Activated CD4-positive, alpha-beta memory T cell treated with anti-CD3 and anti-CD28 coated beads, Interleukin-2, amount 10 ng/mL, durations not matched to agents 7 days and 5 days (primary cell): ENCODE measurements around the gene GABRA5. TPM values are rescaled to one million over a fixed set of nuclear protein-coding genes. Genes with fewer than 3 reads are reported as not detected.

Experiments used
- CTCF ChIA-PET: fragments of 350-600 bp; sonication (Branson Sonifier 250); formaldehyde crosslinking; loops from one replicate; lab custom pipeline; 2021; ENCODE audit warnings: antibody characterized with exemption, inconsistent platforms; lab: Charles Lee
- POLR2A ChIA-PET: fragments of 350-600 bp; sonication (Branson Sonifier 250); formaldehyde crosslinking; loops from one replicate; lab custom pipeline; 2021; ENCODE audit warnings: antibody characterized with exemption; lab: Charles Lee
- DNase-seq: peaks from one replicate; pipeline ENCODE4 v3.0.0-alpha.2; 2020
- H3K27ac Mint-ChIP-seq: one replicate; pipeline ENCODE4 v1.8.0; 2021; ENCODE audit warnings: mild to moderate bottlenecking, mixed read lengths
- H3K27me3 Mint-ChIP-seq: one replicate; pipeline ENCODE4 v1.8.0; 2021; ENCODE audit warnings: mixed read lengths
- H3K36me3 Mint-ChIP-seq: one replicate; pipeline ENCODE4 v1.8.0; 2021; ENCODE audit warnings: low read depth, mixed read lengths
- H3K4me1 Mint-ChIP-seq: one replicate; pipeline ENCODE4 v1.8.0; 2021; ENCODE audit warnings: mixed read lengths
- H3K4me3 Mint-ChIP-seq: one replicate; pipeline ENCODE4 v1.8.0; 2021; ENCODE audit warnings: mild to moderate bottlenecking, mixed read lengths
- H3K9me3 Mint-ChIP-seq: one replicate; pipeline ENCODE4 v1.8.0; 2021; ENCODE audit warnings: mixed read lengths
- total RNA-seq, 2 experiments: library from RNA; stranded (reverse); gene quantifications; one replicate each; pipeline ENCODE4 v1.2.3, GENCODE V29; 2021

Gene GABRA5
- total RNA-seq, 2 experiments from 2014 or later = not detected

DNA sequence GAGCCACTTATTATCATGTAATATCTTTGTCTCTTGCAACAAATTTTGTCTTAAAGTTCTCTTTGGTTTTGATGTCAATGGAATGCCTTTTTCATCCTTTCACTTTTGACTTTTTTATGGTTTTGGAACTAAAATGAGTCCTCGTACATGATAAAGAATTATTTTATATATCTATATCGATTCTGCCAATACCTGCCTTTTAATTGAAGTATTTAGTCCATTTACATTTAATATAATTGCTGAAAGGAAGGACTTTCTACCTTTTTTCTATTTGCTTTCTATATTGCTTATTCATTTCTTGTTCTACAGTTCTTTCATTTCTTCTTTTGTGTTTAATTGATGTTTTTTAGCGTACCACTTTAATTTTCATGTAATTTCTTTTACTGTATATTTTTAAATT lies 32.8 kb downstream of the GABRA5 start:
- no peaks in the 10 kb centered on the region for H3K36me3 Mint-ChIP-seq
- H3K9me3 Mint-ChIP-seq = peaks cover 8% of the 10 kb centered on the region
- H3K4me1 Mint-ChIP-seq = no peaks in the 10 kb centered on the region
- no peak overlapping the region for H3K27ac Mint-ChIP-seq
- POLR2A ChIA-PET = no interaction called here
- no peak for DNase-seq
- CTCF ChIA-PET = no interaction called here
- no peak overlapping the region for H3K4me3 Mint-ChIP-seq
- no peaks in the 10 kb centered on the region for H3K27me3 Mint-ChIP-seq

DNA sequence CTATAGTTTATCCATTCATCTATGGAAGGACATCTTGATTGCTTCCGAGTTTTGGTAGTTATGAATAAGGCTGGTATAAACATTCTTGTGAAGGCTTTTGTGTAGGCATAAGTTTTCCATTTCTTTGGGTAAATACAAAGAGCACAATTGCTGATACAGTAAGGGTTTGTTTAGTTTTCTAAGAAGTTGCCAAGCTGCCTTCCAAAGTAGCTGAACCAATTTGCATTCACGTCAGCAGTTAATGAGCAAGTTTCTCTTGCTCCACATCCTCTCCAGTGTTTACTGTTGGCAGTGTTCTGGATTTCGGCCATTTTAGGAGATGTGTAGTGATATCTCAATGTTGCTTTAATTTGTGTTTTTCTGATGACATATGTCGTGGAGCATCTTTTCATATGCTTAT lies 34.2 kb downstream of the GABRA5 start:
- CTCF ChIA-PET = no interaction called here
- Mint-ChIP-seq H3K4me1 (no peaks in the 10 kb centered on the region), H3K9me3 (peaks cover 12% of the 10 kb centered on the region), H3K36me3 (no peaks in the 10 kb centered on the region), H3K4me3 (no peak overlapping the region), H3K27ac (no peak overlapping the region), H3K27me3 (no peaks in the 10 kb centered on the region)
- no peak for DNase-seq
- POLR2A ChIA-PET = no interaction called here

DNA sequence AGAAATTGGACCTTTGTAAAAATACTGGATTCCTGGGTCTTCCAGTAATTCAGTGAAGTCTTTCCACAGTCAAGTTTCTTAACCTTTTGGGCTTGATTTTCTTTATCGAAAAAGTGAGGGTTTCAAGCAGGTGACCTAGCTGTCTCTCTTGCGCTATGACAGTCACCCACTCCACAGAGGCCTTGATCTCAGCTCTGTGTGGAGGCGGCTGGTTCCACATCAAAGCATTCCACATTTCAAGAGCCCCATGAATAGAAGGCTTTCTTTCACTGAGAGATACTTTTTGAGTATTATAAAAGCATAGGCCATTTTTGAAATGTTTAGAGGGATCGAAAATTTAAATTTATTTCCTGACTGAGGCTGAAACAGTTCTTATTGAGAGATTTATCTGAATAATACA lies 43.9 kb downstream of the GABRA5 start:
- Mint-ChIP-seq H3K4me3 (no peak overlapping the region), H3K4me1 (no peaks in the 10 kb centered on the region), H3K27me3 (no peaks in the 10 kb centered on the region), H3K9me3 (peaks cover 26% of the 10 kb centered on the region), H3K36me3 (no peaks in the 10 kb centered on the region), H3K27ac (no peak overlapping the region)
- ChIA-PET POLR2A (no interaction called here), CTCF (no interaction called here)
- DNase-seq = no peak

DNA sequence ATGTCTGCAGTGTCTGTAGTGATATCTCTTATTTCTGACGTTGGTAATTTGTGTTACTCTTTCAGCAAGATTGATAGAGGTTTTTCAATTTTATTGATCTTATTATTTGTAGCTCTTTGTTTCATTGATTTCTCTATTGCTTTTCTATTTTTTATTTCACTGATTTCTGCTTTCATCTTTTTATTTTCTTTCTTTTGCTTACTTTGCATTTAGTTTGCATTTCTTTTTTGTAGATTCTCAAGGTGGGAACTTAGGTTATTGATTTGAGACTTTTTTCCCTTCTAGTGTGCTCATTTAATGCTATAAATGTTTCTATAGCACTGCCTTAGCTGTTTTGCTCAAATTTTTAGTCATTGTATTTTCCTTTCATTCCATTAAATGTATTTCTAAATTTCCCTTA lies 54.6 kb downstream of the GABRA5 start:
- no peaks in the 10 kb centered on the region for H3K4me1 Mint-ChIP-seq
- ChIA-PET CTCF (no interaction called here), POLR2A (no interaction called here)
- DNase-seq = no peak
- H3K36me3 Mint-ChIP-seq = no peaks in the 10 kb centered on the region
- H3K27me3 Mint-ChIP-seq = no peaks in the 10 kb centered on the region
- H3K27ac Mint-ChIP-seq = no peak overlapping the region
- H3K4me3 Mint-ChIP-seq = no peak overlapping the region
- H3K9me3 Mint-ChIP-seq = peaks cover 5% of the 10 kb centered on the region

DNA sequence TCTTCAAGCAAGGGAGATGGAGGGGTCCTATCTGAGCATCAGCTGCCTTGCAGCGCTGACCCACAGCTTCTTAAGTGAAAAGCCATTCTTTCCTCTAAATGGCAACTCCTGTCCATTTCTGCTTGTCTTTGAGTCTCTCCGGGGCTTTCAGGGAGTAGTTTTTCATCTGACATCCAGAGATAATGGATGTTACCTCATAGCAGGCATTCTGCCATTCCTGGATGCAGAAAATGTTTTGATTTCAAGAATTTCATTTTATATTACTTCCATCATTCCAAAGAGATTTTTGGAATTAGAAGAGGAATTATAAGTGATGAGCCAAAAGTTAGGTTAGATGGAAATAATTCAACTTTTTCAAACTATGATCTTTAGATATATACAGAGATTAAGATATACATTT lies 59.2 kb downstream of the GABRA5 start:
- Mint-ChIP-seq H3K4me3 (no peak overlapping the region), H3K4me1 (no peaks in the 10 kb centered on the region), H3K27ac (no peak overlapping the region), H3K27me3 (no peaks in the 10 kb centered on the region), H3K9me3 (peaks cover 9% of the 10 kb centered on the region), H3K36me3 (no peaks in the 10 kb centered on the region)
- DNase-seq = no peak
- ChIA-PET POLR2A (no interaction called here), CTCF (no interaction called here)

DNA sequence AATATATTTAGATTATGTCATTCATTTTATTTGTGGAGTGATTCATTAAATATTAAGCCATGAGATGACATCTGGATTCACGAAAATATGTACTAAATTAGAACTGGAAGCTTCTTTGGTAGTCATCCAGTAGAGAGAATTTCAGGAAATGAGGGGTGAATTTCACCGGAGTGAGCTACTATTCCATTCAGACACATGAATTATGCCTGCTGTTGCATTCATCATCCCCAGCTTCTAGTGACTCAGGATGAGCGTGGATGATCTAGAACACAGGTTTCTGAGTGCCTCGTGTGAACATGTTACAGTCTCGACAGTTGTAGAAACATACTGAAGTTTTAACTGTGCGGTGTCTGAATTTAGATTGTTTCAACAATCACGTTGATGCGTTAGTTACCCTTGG lies 61.2 kb downstream of the GABRA5 start:
- Mint-ChIP-seq H3K4me1 (no peaks in the 10 kb centered on the region), H3K27me3 (no peaks in the 10 kb centered on the region), H3K9me3 (peaks cover 15% of the 10 kb centered on the region), H3K36me3 (no peaks in the 10 kb centered on the region), H3K27ac (no peak overlapping the region), H3K4me3 (no peak overlapping the region)
- DNase-seq = no peak
- ChIA-PET POLR2A (no interaction called here), CTCF (no interaction called here)

DNA sequence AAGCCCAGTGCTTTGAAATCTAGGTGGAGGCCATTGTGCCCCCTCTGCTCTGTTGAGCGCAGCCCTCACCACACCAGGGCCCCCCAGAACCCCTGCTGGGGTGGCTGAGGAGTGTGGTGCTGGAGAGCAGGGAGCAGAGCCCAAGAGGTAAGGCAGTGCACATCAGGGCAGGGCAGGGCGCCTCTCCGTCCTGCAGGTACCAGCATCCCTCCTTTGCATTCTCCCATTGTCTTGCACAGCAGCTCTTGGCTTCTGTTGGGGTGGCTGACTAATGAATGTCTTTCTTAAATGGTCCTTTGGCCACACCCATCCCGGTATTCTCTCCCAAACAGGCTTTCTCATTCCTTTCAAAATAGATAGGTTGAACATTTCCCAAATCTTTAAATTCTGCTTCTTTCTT lies 62.7 kb downstream of the GABRA5 start:
- Mint-ChIP-seq H3K4me3 (no peak overlapping the region), H3K9me3 (peaks cover 18% of the 10 kb centered on the region), H3K4me1 (no peaks in the 10 kb centered on the region), H3K27ac (no peak overlapping the region), H3K36me3 (no peaks in the 10 kb centered on the region), H3K27me3 (no peaks in the 10 kb centered on the region)
- ChIA-PET POLR2A (no interaction called here), CTCF (no interaction called here)
- DNase-seq = no peak

DNA sequence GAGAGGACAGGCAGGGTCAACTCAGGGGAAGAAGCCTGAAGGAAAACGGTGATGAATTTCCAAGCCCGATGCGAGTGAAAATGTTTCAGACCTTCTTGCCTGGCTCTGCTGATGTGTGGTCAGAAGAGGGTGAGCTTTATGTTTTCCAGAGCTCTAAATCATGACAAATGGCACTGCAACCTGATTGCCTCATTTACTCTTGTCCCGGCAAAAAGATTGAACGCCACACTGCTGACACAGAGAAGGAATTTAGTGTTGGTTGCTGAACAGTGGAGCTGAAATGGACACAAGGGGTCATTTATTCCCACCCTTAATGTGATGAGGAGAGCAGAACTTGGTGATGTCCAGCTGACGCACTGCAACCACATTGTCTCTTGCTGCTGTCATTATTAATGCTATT lies 68.0 kb downstream of the GABRA5 start:
- no peak for DNase-seq
- ChIA-PET POLR2A (no interaction called here), CTCF (no interaction called here)
- no peak overlapping the region for H3K4me3 Mint-ChIP-seq
- H3K27me3 Mint-ChIP-seq = no peaks in the 10 kb centered on the region
- H3K36me3 Mint-ChIP-seq = no peaks in the 10 kb centered on the region
- peaks cover 28% of the 10 kb centered on the region for H3K9me3 Mint-ChIP-seq
- no peaks in the 10 kb centered on the region for H3K4me1 Mint-ChIP-seq
- no peak overlapping the region for H3K27ac Mint-ChIP-seq

DNA sequence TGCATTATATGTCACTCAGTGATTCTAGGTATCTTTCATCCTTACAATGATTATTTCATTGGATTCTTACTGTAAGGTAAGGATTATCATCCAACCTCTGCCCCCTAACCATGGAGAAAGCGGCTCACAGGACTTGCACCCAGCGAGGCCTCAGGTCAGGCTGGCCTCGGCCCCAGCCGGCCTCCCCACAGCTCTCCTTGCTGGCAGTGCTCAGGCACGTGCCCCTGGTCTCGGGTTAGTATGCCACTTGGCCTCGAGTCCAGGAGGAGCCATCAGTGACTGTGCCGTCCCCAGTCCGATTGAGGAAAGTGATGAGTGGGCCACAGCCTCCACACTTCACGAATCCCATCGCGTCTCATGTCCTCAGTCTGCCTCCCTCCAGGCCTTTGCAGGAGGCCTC lies 68.5 kb downstream of the GABRA5 start:
- DNase-seq = no peak
- Mint-ChIP-seq H3K36me3 (no peaks in the 10 kb centered on the region), H3K9me3 (peaks cover 27% of the 10 kb centered on the region), H3K27me3 (no peaks in the 10 kb centered on the region), H3K4me3 (no peak overlapping the region), H3K27ac (no peak overlapping the region), H3K4me1 (no peaks in the 10 kb centered on the region)
- CTCF ChIA-PET = no interaction called here
- POLR2A ChIA-PET = no interaction called here

DNA sequence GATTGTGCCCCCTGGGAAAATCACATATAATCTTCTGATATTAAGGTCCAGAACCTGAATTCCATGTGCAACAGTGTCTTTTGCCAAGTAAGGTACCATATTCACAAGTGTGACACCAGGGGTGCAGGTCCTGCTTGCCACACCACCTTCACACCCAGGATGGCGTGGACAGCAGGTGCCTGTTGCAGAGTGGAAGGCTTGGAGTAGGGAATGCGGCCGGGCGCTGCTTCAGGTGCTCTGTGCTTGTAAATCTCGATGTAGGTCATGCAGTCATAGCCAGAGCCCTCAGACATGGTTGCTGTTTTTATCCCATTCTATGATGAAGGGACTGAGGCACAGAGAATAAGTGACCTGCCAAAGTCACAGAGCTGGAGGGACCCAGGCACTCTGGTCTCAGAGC lies 69.6 kb downstream of the GABRA5 start:
- H3K4me1 Mint-ChIP-seq = no peaks in the 10 kb centered on the region
- H3K4me3 Mint-ChIP-seq = no peak overlapping the region
- CTCF ChIA-PET = no interaction called here
- H3K27me3 Mint-ChIP-seq = no peaks in the 10 kb centered on the region
- no peak overlapping the region for H3K27ac Mint-ChIP-seq
- no peak for DNase-seq
- H3K36me3 Mint-ChIP-seq = no peaks in the 10 kb centered on the region
- POLR2A ChIA-PET = no interaction called here
- peaks cover 24% of the 10 kb centered on the region for H3K9me3 Mint-ChIP-seq

DNA sequence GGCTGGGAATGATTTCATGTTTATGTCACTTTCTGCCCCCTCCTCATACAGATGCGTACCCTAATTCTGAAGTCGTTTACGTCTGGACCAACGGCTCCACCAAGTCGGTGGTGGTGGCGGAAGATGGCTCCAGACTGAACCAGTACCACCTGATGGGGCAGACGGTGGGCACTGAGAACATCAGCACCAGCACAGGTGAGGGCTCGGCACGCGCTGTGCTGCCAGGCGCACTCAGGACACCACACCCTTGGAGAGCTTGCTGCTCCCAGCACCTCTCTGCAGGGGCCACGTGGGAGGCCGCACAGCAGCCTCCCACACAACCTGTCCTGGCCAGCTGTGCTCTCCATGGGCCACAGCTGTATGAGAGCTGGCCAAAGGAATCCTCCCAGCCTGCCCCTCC lies 70.3 kb downstream of the GABRA5 start:
- POLR2A ChIA-PET = no interaction called here
- DNase-seq = no peak
- Mint-ChIP-seq H3K9me3 (peaks cover 20% of the 10 kb centered on the region), H3K36me3 (no peaks in the 10 kb centered on the region), H3K4me1 (no peaks in the 10 kb centered on the region), H3K27ac (no peak overlapping the region), H3K4me3 (no peak overlapping the region), H3K27me3 (no peaks in the 10 kb centered on the region)
- CTCF ChIA-PET = no interaction called here

DNA sequence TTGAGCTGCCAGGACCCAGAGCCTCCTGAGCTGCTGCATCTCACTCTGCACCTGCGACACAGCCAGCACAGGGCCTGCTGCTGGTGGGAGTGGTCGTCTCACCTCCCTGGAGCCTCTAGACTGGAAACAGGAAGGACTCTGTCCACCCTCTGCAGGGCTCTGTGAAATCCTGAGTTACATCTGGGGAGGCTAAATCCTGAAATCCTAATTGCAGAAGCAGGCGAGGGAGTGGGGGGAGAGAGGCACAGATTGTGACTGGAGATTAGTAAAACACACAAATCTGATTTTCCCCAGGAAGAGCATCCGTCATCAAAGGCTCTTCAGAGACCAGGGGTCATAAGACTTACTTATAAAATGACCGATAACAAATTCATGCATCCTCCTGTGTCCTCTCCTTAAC lies 72.5 kb downstream of the GABRA5 start:
- Mint-ChIP-seq H3K36me3 (no peaks in the 10 kb centered on the region), H3K27me3 (no peaks in the 10 kb centered on the region), H3K27ac (no peak overlapping the region), H3K9me3 (peaks cover 19% of the 10 kb centered on the region), H3K4me1 (no peaks in the 10 kb centered on the region), H3K4me3 (no peak overlapping the region)
- ChIA-PET CTCF (no interaction called here), POLR2A (no interaction called here)
- DNase-seq = no peak

DNA sequence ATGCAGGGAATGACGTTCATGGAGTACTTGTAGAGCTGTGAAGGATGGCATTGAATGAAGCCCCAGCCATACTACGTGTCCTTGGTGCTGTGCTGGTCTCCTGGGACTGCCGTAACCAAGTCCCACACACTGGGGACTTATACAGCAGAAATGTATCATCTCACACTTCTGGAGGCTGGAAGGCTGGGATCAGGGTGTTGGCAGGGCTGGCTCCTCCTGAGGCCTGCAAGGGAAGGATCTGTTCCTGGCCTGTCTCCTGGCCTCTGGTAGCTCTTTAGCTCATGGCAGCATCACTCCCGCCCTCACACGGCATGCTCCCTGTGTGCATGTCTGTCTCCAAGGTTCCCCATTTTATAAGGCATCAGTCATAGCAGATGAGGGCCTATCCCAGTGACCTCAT lies 74.6 kb downstream of the GABRA5 start:
- Mint-ChIP-seq H3K27ac (no peak overlapping the region), H3K4me1 (no peaks in the 10 kb centered on the region), H3K36me3 (no peaks in the 10 kb centered on the region), H3K4me3 (no peak overlapping the region), H3K9me3 (peaks cover 24% of the 10 kb centered on the region), H3K27me3 (no peaks in the 10 kb centered on the region)
- POLR2A ChIA-PET = no interaction called here
- CTCF ChIA-PET = no interaction called here
- no peak for DNase-seq

DNA sequence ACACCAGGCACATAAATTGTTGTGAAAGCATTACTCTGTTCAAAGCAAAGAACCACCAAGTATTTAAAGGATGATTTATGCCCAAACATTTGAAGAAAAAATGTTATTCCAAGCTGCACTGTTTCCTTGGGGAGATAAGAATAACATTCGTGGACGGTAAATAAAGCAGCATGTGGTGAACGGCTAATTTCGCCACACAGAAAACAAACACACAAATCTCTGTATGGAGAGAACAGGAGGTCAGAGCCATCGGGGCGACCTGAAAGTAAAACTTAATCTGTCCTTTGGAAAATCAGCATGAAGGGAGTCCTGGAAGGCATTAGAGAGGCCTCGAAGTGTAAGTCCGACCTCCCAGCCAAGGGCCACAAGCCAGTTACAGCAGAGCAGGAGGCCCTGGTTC lies 77.0 kb downstream of the GABRA5 start:
- H3K27me3 Mint-ChIP-seq = no peaks in the 10 kb centered on the region
- peaks cover 23% of the 10 kb centered on the region for H3K9me3 Mint-ChIP-seq
- H3K4me3 Mint-ChIP-seq = no peak overlapping the region
- DNase-seq = no peak
- no peaks in the 10 kb centered on the region for H3K36me3 Mint-ChIP-seq
- ChIA-PET POLR2A (no interaction called here), CTCF (no interaction called here)
- no peak overlapping the region for H3K27ac Mint-ChIP-seq
- H3K4me1 Mint-ChIP-seq = no peaks in the 10 kb centered on the region

DNA sequence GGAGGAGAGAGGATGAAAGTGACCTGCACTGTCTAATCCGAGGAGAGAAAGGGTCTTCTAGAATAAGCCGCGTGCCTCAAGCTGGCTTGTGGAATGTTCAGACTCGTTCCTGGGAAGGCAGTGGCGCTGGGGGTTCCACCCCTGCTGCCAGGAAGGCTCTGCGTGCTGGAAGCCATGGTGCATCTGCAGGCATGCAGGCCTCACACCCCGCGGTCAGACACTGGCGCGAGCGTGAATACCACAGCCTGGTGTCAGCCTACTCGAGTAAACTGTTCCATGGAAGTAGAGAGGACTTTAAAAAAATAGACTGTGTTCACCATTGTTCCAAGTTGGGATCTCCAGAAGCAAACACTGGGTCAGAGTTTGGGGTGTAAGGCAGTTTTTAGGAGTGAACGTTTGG lies 78.2 kb downstream of the GABRA5 start:
- Mint-ChIP-seq H3K9me3 (peaks cover 21% of the 10 kb centered on the region), H3K36me3 (no peaks in the 10 kb centered on the region), H3K27ac (no peak overlapping the region), H3K4me3 (no peak overlapping the region), H3K4me1 (no peaks in the 10 kb centered on the region), H3K27me3 (no peaks in the 10 kb centered on the region)
- ChIA-PET CTCF (no interaction called here), POLR2A (no interaction called here)
- DNase-seq = no peak
